ENCODE measurements around the gene ARID1B.

The ARID1B gene

DNA sequence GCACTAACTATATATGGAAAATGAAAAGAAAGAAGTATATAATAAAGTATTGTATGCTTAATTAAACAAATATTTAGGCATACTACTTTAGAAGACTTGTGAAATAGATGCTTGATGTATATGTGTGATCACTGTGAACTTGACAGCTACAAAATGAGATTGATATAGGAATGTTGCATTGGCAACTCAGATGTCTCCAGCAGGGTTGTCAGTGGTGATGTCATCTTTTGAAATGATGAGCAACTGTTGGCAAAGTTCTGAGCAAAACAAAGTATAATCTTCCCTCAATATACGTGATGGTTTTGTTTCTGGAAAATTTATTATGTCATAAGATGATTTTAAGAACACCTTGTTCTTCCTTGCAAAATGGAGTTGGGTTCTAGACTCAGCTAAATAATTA, 133.8 kb downstream of the ARID1B start:
- DNase-seq, result no peak

DNA sequence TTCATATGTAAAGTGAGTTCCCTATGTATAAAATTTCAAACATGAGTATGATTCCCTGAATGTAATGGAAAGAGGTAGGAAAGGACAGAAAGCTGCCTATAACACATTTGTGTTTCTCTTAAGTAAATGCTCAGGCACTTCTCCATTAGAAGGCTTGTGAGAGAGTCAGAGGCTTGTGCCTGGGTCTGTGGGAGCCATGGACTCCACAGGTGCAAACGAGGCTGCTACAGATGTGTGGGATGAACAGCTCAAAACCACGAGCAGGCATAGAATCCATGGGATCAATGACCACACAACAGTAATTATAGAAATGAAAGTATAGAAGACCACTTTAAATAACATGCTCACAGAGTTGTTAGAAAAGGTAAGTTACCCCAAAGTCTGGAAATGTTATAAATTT, 134.4 kb downstream of the ARID1B start:
- DNase-seq, result no peak

DNA sequence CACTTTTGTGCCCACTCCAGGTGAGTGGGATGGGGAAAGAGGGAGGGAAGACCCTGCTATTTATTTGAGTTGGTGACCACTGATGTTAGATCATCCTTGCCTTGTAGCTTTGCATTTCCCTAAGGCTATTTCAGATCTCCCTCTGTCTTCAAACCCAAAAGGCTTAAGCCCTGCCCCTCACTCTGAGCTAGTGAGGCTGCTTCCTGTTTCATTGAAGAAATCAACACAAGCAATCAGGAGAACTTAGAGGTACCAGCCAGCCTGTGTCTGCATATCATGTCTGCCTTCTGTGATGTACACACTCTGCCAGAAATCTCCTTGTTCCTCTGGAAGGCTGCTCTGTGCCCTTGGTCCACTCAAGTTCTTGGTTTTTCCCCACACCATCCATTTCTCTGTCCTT, 135.3 kb downstream of the ARID1B start:
- DNase-seq, result no peak

DNA sequence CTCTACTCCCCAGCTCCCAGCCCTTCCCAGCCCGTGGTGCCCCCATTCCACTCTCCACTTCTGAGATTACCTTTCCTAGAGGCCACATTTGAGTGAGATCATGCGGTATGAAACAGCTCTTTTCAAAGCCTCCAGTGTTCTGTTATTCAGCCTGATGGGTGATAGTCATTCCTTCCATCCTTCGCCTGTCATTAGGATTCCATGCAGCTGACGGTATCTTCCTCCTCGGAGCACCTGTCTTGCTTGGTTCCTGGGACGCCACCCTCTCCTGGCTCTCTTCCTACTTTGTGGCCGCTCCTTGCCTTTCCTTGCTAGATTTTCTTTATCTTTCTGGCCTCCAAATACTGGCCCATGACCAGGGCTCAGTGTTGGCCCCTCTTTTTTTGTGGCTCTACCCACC, 137.0 kb downstream of the ARID1B start:
- no peak for DNase-seq

DNA sequence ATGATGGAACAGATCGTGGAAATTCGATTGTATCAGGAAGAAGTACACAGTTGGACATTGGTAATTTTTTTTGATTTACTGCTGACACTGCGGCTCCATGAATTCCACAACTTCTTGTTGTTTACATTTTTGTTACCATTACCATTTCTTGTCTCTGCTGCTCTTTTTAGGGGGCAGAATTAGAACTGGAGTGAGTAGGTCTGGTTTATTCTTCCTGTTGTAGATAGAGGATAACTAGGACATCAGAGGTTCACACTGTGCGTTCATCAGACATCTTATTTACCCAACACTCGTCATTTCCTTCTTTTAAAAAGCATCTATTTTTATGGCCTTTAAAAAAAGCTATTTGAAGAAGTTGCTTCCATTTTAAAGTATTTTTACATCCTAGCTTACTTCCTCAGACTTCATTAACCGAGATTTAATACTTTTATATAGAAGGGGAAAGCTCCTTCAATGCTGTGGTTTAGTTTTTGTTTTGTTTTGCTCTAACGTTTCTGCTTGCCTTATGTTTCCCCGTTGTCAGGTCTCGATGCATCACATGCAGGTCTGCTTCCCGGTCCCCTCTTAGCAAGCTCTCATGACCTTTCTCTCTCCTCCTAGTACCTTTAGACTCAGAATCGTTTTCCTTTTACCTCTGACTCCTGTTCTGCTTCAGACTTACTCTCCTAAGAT, 139.1 kb downstream of the ARID1B start:
- DNase-seq, result no peak

DNA sequence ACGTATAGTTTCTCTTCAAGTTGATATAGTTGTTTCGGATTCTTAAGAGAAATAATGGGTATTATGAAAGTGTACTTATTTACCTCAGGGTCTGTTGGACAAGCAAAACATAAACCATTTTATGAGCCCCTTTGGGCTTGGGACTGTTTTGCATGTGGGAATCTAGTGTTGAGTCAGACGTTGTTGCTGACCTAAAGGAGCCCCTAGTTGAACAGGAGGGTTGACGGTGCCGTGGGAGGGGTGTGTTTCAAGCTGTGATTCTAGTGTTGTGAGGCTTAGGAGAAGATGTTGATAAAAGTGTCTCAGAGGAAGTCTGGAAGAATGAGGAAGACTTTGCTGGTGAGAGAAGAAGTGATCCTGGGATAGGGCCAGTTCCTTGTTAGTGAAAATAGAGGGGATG, 140.0 kb downstream of the ARID1B start:
- DNase-seq, result no peak

DNA sequence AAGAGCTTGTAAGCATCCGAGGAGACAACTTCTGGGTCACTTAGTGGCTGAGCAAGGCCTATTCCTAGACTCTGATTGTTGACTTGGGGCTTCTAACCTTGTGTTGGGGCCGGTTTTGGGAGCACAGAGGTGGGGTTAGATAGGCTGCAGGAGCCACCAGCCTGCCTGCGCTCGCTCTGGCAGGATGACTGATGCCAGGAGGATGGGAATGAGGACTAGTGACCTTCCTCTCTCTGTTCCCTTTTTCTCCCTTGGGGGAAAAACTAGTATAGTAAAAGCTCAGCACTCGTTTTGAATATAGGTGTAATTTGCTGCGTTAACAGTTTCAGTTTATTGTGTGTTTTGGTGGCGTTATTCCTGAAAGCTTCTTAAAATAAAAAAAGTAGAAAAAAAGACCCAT, 141.5 kb downstream of the ARID1B start:
- no peak for DNase-seq

DNA sequence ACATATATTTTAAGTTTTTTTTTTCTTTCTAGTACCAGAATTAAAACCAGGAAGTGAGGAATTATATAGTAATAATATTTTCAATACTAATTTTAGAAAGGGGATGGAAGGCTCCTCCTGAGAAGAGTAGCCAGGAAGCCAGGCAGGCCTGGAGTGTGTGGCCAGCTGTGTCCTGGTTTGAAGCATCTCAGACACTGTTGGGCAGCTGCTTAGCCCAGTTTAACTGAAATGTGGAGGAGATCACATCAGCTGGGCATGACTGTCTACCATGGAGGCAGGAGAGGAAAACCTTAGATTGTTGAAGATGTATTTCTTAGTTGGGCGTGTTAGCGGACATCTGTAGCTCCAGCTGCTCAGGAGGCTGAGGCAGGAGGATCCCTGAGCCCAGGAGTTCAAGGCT, 142.2 kb downstream of the ARID1B start:
- DNase-seq, result no peak

DNA sequence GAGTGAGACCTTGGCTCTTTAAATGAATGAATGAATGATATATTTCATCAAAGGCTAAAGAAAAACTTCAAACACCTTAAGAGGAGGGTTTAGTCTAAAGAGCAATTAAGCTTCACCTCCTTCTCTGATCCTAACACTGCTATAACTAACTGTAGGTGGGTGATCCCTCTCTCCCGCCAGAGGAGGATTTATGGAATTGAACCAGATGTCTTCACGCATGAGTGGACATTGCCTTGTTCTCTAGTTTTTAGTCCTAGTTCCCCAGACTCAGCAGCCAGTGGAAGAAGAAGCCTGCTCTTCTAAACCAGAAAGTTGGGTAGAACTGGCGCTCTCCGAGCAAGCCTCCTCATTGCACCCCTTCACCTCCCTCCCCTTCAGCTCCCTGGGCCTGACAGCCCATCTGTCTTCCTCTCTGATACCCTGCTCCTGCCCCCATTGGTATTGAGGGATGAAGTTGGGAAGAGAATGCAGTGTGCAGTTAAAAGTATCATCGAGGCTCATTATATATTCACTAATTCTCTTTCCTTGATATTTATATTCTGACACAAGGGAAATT, 142.7 kb downstream of the ARID1B start:
- no peak for DNase-seq

DNA sequence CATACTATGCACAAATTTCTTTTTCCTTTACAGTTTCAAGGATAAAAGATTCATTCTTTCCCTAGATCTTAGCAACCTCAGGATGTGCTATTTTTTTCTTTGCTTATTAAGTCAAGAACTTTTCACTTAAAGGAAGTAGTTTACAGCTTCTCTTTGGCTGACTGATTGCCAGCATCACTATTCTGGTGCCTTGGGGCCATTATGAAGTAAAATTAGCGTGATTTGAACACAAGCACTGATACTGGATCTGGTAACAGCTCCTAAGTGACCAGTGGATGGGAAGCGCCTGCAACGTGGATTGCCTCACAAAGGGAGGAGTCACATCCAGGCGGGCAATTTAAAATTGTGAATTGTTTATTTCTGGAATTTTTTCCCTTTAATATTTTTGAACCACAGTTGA, 147.1 kb downstream of the ARID1B start:
- DNase-seq, result no peak

DNA sequence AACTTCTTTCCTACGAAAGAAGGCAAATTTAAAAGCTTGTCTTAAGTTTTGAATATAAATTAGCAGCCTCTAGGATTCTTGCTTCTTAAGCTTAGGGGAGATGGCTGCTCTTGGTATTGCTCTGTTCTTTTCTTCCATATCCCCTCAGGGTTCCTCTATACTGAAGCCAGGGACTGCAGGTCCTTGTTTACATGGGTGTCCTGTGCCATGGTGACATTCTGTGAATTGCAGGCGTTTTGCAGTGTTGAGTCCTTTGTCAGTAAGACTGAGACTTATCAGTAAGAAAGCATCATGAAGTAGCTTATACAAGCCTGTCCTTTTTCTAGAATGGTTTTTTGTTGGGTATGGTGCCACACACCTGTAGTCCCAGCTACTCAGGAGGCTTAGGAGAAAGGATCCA, 147.8 kb downstream of the ARID1B start:
- no peak for DNase-seq

DNA sequence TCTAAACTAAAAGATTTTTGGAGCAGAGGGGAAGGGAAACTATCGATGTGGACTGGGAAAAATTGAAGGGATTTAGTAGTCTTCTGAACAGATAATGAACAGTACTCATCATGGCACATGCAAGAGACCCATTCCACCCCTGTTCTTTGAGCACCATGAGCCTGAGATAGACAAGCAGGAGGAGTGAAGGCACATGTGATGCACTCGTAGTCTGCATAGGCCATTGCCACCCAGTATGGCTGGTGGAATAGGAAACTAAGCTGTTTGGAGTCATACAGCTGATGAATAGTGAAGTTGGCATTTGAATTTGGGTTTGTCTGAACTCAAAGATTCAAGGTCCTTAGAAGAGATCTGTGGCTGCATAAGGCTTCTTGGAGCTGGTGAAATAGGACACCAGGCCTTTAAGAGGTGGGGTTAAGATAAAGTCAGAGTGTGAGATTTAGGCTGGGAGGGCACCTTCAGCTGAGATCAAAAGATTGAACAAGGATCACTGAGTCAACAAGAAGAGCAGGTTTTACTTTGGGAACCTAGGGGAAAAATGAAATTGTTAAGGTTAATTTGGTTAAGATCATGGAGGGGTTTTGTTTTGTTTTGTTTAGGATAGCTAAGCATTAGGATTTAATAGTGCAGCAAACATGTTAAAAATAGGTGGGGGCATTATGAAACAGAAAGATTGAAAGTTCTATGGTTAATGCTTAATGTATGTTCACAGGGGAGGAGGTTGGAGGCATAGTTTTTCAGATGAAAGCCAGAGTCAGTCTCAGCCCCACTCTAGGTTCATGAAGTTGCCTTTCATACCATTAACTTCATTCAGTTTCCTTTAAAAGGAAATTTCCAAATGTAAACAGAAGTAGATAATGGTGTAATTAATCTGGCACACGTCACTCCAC, 148.8 kb downstream of the ARID1B start:
- no peak for DNase-seq

DNA sequence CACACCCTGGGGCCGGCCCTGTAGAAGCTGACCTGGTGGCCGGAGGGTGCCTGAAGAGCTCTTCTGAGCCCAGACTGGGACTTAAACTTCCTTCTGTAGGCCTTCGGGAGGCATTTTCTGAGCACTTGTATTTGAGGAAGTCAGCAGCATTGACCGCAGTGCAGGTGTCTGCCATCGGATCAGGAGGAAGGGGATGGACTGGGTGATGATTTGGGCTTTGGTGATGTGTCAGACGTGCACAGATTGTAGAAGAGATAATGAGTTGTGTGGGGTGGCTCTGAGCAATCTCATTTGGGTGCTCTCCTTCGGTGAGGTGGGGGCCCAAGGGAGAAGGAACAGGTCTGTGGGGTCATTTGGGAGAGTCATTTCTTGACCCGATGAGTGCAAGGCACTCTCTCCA, 150.9 kb downstream of the ARID1B start:
- no peak for DNase-seq

DNA sequence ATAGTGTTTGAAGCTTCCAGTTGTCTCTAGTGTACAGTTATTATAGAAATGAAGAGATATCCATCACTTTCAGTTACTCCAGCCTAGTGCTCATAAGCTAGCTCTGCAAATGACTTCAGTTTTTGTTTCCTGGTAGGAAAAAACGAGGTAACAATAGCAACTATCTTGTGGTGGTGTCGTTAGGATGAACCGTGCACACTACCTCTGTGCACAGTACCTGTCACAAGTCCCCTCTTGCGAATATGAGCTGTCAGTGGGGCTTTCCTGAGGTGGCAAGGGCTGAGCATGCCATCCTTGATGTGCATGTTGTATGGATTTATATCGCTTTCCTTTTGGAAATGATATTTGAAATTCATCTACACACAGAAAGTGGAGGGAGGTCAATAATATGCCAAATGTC, 151.8 kb downstream of the ARID1B start:
- DNase-seq, result no peak

DNA sequence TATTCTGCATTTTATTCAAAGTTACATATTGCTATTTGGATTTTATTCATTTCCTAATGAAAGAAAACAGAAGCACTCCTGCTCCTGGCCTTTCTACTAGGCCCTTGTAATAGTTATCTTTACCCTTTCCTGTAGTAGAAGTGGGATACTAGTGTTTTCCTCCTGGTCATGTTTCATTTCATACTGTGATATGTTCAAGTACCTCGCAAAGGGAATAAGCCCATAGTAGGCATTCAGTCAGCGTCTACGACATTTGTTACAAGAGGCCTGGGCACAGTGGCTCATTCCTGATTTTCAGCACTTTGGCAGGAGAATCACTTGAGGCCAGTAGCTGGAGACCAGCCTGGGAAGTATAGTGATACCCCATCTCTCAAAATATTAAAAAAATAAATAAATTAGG, 154.1 kb downstream of the ARID1B start:
- no peak for DNase-seq

DNA sequence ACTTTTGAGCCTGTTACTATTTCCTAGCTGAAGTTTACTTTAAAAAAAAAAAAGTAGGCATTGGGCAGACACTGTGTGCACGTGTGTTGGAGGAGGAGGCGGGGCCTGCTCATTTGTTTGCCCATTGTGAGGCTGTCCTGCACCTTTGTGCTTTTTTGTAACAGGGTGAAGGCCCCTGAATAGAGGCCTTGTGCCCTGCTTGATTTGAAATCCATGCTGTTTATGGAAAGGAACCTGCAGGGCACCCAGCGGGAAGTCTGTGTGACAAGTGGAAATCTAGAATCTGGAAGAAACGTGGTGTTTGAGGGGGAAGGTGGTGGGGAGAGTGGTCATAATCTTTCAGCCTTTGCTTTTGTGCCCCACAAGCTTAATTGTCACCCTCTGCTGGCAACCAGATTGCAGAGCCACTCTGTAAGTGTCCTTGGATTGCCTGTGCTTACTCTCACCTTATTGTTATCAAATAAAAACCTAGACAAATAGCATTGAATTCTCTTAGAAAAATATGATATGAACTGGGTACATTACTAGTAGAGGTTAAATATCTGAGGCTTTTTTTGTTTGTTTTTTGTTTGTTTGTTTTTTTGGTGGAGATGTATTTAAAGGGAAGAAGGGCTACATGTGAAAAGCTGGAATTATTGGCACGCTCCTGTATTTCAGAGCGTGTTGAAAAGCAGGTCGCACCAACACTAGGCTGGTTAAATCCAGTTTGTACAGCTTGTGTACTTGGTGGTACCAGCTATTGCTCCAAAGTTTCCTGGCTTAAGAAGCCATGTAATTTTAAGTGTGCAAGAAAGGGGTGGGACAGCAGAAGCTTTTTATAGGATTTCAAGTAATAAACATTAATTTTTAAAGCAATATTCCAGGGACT, 156.3 kb downstream of the ARID1B start:
- DNase-seq, result no peak

DNA sequence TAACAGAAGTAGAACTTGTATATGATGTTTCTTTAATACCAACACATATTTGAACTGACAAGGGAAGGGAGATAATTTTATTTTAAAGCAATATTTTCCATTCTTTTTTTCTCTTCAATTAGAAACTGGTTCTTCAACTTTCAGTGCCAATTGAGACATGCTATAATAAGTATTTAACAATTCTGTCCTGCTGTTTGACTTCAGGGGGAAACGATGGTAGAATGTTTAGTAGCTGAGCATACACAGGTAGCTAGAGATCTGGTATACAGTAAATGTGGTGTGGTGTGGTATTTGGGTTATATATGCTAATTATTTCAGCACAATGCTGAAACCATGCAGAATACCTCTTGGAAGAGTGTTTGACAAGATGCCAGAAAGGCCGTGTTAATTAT, 156.9 kb downstream of the ARID1B start:
- DNase-seq, result no peak

DNA sequence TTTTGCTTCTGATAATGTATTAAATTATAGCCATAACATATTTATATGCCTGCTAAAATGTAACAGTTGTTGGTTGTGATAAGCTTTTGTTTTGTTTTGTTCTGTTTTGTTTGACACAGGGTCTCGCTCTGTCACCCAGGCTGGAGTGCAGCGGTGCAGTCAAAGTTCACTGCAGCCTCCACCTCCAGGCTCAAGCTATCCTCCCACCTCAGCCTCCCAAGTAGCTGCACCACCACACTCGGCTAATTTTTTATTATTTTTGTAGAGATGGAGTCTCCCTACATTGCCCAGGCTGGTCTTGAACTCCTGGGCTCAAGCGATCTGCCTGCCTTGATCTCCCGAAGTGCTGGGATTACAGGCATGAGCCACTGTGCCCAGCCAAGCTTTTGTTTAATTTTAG, 157.8 kb downstream of the ARID1B start:
- DNase-seq, result no peak

DNA sequence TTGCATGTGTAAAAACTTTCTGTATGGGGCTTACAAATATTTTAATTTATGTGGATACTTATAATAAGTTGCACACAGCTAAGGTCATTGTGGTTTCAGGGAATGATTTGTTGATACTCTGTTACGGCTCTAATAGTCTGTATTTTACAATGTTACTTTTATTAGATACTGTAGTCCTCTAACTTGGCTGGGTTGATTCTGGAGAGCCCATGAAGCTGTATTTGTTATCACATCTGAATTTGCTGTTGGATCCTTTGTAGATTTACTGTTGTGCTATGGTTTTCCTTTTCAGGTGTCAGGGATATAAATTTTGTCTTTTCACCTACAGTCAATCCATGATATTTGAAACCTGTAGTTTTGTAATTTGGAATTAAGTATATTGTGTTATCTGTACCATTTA, 161.0 kb downstream of the ARID1B start:
- DNase-seq, result no peak

DNA sequence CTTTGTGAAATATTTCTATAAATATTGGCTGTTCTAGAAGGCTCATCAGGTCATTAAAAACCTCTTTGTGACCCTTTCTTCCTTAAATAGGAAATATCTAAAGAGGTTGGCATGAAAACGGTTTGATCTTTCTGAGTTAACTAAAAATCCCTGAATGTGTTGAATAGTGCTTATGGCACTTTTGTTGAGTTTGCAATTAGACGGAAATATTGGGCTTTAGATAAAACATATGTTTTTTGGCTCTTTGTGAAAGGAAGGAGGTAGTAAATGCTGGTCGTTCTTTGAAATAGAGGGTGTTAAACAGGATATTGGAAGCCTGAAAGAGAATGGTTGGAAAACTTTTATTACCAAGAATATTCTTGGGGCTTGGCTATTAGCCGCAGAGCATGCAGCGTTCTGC, 163.0 kb downstream of the ARID1B start:
- DNase-seq, result no peak

DNA sequence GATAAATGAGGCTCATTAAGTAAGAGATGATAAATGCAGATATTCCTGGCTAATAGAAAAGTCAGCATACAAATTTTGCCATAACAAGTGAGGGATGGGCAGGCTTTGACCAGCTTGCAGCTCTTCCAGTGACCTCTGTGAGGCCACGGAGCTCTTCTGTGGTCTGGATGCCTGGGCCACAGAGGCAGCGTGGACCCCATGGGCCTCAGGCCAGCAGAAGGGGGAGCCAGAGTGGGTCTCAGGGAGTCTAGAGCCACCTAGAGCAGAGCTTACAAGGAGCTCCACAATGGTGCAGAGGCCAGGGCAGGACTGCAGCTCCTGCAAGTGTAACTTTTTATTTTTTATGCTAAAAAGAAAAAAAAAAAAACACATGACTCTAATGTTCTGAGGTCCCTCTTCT, 165.1 kb downstream of the ARID1B start:
- no peak for DNase-seq

DNA sequence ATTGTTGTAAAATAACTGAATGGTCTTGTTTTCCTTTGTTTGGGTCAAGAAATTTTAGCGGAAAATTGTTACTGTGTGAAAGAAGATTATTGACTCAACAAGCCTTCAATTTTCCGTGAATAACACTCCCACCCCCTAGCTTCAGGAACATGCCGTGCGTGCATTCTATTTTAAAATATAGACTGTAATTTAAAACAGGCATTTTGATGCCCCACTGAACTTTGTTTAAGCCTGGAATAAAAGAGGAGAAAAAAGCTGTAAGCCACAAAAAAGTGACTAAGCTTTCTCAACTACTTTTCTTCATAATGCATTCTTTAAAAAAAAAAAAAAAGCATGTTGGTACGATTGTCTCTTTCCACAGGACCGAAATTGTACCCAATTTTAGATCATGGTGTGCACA, 166.0 kb downstream of the ARID1B start:
- no peak for DNase-seq

DNA sequence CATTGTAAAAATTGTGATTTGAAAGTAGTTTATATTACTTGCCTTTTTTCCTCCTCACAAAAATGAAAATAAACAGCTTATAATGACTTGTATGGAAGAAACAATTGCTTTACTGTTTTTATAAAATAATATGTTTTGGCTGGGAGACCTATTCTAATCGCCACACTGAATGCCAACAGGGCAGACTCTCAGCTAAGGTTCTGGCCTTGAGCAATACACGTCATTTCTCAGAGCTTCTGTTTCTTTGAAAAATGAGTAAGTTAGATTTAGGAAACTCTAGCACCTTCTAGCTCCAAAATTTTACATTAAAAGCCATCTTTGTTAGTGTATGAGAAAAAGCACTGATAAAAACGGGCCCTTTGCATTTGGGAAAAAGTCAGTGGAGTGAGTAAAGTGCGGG, 166.6 kb downstream of the ARID1B start:
- DNase-seq, result no peak
